ENCODE data around the gene IFT80. TPM values are rescaled to one million over a fixed set of nuclear protein-coding genes. Genes with fewer than 3 reads are reported as not detected.

The IFT80 gene
- polyA plus RNA-seq, 1 donor (not counting 4 experiments of a cell fraction or from before 2014, with no cell fraction given), result 23.6 TPM

GRCh38 chr3:160340351-160340750 is 58.7 kb downstream of the IFT80 start:
- Histone ChIP-seq H3K4me1 (ENCODE audit: control insufficient read depth, extremely low read depth, insufficient read depth, low read length) (no peaks in the 10 kb centered on the region), H3K36me3 (ENCODE audit: control insufficient read depth in 2 of 2, extremely low read depth in 1 of 2, insufficient read depth in 2 of 2, low read length in 2 of 2) (no peaks in the 10 kb centered on the region), H3K79me2 (ENCODE audit: control insufficient read depth, insufficient read depth, low read length) (no peaks in the 10 kb centered on the region), H3K9me3 (ENCODE audit: control insufficient read depth, low read depth, low read length) (no peaks in the 10 kb centered on the region), H3K27ac (ENCODE audit: control insufficient read depth, insufficient read depth, low read length) (no peak overlapping the region), H3K9ac (ENCODE audit: control insufficient read depth, extremely low read depth, insufficient read depth, low read length) (no peak overlapping the region), H3K4me2 (ENCODE audit: control insufficient read depth, extremely low read depth, insufficient read depth, low read depth, low read length) (no peak overlapping the region), H3K4me3 (ENCODE audit: control insufficient read depth in 2 of 3, extremely low read depth in 1 of 3, insufficient read depth in 2 of 3, low read depth in 1 of 3, low read length in 3 of 3) (no peak overlapping the region), H2AFZ (ENCODE audit: control insufficient read depth, low read length) (no peak overlapping the region), H3K9me1 (ENCODE audit: control insufficient read depth, extremely low read depth, insufficient read depth, low read length) (no peaks in the 10 kb centered on the region), H3K27me3 (ENCODE audit: control insufficient read depth, extremely low read depth, insufficient read depth, low read length) (no peaks in the 10 kb centered on the region), H4K20me1 (ENCODE audit: control insufficient read depth, extremely low read depth, insufficient read depth, low read length) (no peaks in the 10 kb centered on the region)
- FAIRE-seq (no peak), DNase-seq (ENCODE audit: low read depth, low spot score) (no peak)
- TF ChIP-seq EZH2 (IDR thresholded peaks at IDR 0.05; ENCODE audit: low read length), result no peak
- dilution Hi-C loops (cut with MboI; ENCODE audit: extremely low pct_ligation_motif_present, low sequenced_read_pairs), result no loop called here

- Histone ChIP-seq H3K9ac (ENCODE audit: control insufficient read depth, extremely low read depth, insufficient read depth, low read length) (no peak overlapping the region), H3K4me2 (ENCODE audit: control insufficient read depth, extremely low read depth, insufficient read depth, low read depth, low read length) (peak overlapping the region; percentile 40), H3K9me1 (ENCODE audit: control insufficient read depth, extremely low read depth, insufficient read depth, low read length) (no peaks in the 10 kb centered on the region), H2AFZ (ENCODE audit: control insufficient read depth, low read length) (no peak overlapping the region), H4K20me1 (ENCODE audit: control insufficient read depth, extremely low read depth, insufficient read depth, low read length) (no peaks in the 10 kb centered on the region), H3K4me3 (ENCODE audit: control insufficient read depth in 2 of 3, extremely low read depth in 1 of 3, insufficient read depth in 2 of 3, low read depth in 1 of 3, low read length in 3 of 3) (no peak overlapping the region), H3K4me1 (ENCODE audit: control insufficient read depth, extremely low read depth, insufficient read depth, low read length) (peaks cover 8% of the 10 kb centered on the region), H3K9me3 (ENCODE audit: control insufficient read depth, low read depth, low read length) (no peaks in the 10 kb centered on the region), H3K27me3 (ENCODE audit: control insufficient read depth, extremely low read depth, insufficient read depth, low read length) (no peaks in the 10 kb centered on the region), H3K27ac (ENCODE audit: control insufficient read depth, insufficient read depth, low read length) (peak overlapping the region; percentile 48), H3K79me2 (ENCODE audit: control insufficient read depth, insufficient read depth, low read length) (no peaks in the 10 kb centered on the region), H3K36me3 (ENCODE audit: control insufficient read depth in 2 of 2, extremely low read depth in 1 of 2, insufficient read depth in 2 of 2, low read length in 2 of 2) (no peaks in the 10 kb centered on the region)
- dilution Hi-C loops (cut with MboI; ENCODE audit: extremely low pct_ligation_motif_present, low sequenced_read_pairs), result no loop called here
- DNase-seq (ENCODE audit: low read depth, low spot score), result no peak
- TF ChIP-seq EZH2 (IDR thresholded peaks at IDR 0.05; ENCODE audit: low read length) (no peak), CTCF (optimal IDR thresholded peaks at IDR 0.05 in 1 of 3, IDR thresholded peaks at IDR 0.05 in 1 of 3, conservative IDR thresholded peaks at IDR 0.05 in 1 of 3; ENCODE audit: extremely low read depth in 1 of 3, insufficient read depth in 2 of 3, low read length in 3 of 3) (no peak)
- peak; percentile 69 for FAIRE-seq
Measured at GRCh38 chr3:160331127-160331937, 67.7 kb downstream of the IFT80 start.

All from keratinocyte (primary cell).